Body of pancreas (tissue), 4 donors: ENCODE data around the gene PTRHD1.

ENCODE experiments used
- CTCF ChIP-seq, 7 experiments: fragments of 450-650 bp in 4 of 7; fragments of 200-600 bp in 3 of 7; sonication (generic) in 3 of 7; IDR thresholded peaks; one replicate each; pipeline ENCODE4 v1.5.1; 2016 to 2019; ENCODE audit warnings: antibody characterized with exemption in 7 of 7
- POLR2A ChIP-seq, 3 donors: fragments of 450-650 bp; IDR thresholded peaks; one replicate each; pipeline ENCODE4 v1.6.1; 2016; ENCODE audit warnings: antibody characterized with exemption in 3 of 3, mild to moderate bottlenecking in 2 of 3

GRCh38 chr2:24842081-24843050 lies 49.2 kb upstream of the PTRHD1 start:
- TF ChIP-seq CTCF (IDR thresholded peaks at IDR 0.05) (no peak), POLR2A (IDR thresholded peaks at IDR 0.05) (no peak)
